OCI-M2 (cell line): ENCODE data around the gene MINDY4.

Experiments used
- DNase-seq: peaks from one replicate; lab custom pipeline; 2025; ENCODE audit not compliant: unreplicated experiment; lab: John Stamatoyannopoulos, UW

The MINDY4 gene

DNA sequence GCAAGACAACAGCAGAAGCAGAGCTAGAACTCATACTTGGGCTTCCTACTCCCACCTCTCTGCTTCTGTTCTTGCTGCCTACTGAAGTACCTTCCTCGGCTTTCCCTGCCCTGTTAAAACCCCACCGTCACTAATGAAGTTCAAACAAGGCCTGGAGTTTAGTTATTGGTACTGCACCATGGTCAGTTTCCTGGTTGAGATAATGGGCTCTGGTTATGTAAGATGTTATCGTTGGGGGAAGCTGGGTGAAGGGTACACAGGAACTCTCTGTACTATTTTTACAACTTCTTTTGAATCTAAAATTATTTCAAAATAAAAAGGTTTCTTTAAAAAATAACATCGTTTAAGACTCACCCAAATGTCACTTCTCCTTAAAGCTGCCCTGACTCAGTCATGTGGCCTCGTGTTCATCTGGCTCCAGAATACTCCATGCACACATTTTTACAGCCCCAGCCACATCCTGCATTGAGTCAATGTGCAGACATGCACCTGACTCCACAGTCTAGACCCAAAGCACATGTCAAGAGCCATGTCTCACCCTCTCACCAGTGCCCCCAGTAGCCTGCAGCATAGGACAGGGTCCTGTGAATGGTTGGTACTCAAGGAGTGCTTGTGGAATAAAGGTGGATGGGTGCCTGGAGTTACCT lies 103.6 kb downstream of the MINDY4 start:
- DNase-seq: no peak

DNA sequence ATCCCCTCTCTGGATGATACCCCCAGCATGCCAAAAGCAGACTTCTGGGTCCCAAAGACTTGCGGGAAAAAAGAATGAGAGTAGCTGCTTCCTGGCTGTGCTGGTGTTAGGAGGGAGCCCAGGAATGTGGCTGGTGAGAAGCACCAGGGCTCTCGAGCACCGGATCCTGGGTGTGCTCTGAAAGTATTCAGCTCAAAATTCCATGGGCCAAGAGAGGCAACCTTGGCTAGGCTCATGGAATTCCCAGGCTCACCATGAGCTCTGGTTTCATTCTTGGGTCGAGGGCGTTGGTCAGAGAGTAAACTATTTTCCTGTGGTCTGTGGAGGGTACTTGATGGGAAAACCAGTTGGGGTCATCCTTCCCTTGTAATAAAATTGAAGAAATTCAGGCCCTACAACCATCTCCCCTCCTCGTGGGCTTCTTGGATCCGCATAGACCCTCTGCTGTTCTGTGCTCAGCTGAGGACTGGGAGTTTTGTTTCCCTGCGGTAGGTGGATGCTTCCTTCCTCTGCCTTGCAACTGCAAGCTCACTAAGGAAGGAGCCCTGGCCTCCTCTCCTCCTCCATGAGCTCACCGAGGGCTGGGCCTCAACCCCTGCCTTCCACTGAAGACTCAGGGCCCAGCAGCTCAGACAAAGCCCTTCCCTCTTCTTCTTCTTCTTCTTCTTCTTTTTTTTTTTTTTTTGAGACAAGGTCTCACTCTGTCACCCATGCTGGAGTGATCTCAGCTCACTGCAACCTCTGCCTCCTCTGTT lies 106.0 kb downstream of the MINDY4 start:
- no peak for DNase-seq

DNA sequence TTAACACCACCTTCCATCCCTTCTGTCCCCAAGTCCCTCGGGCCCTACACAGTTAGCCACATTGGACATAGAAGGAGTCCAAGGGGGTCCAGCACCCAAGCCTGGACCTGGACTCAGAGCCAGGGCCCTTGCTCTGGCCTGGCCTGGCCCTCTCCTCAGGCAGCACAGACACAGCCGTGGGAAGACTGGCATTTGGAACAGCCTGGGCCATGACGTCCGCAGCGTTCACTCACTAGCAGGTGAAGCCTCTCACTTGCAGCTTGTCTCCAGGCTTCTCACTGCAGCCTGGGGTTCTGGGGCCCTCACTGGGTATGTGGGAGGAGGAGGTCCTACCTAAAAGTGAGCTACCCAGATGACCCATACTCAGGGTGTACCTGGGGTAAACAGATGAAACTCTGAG lies 106.8 kb downstream of the MINDY4 start:
- no peak for DNase-seq

DNA sequence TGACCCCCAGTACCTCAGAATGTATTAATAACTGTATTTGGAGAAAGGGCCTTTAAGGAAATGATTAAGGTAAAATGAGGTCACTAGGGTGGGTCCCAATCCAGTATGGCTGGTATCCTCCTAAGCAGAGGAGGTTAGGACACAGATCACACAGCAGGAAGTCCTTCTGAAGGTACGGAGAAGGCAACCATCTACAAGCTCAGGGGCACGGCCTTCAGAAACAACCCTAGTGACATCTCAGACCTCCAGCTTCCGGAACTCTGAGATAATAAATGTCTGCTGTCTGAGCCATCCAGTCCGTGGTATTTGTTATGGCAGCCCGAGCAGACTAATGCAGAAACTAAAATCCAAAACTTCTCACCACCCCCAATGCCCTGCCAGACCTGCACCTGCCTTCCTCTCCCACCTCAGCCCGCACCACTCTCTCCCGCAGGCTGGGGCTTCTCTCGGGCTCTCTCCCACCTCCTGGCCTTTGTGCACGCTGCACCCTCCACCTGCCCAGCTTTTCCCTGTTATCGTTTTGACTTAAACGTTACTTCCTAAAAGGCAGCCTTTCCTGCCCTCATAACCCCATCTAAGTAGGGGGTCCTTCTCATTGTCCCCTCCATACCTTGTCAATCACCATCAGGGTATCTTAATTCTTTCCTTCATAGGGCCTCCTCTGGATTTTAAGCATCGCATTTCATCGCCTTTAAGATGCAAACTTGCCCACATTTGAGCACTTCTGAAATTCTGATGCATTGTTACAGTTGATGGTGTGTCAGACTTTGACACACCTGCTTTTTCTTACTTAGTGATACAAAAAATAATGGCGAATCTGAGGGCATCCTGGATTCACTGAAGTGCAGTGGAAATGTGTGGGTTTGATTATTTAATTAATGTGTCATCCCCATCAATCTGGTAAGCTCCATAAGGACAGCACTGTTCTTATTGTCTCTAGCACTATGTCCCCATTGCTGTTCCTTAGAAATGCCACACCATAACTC lies 108.2 kb downstream of the MINDY4 start:
- no peak for DNase-seq

DNA sequence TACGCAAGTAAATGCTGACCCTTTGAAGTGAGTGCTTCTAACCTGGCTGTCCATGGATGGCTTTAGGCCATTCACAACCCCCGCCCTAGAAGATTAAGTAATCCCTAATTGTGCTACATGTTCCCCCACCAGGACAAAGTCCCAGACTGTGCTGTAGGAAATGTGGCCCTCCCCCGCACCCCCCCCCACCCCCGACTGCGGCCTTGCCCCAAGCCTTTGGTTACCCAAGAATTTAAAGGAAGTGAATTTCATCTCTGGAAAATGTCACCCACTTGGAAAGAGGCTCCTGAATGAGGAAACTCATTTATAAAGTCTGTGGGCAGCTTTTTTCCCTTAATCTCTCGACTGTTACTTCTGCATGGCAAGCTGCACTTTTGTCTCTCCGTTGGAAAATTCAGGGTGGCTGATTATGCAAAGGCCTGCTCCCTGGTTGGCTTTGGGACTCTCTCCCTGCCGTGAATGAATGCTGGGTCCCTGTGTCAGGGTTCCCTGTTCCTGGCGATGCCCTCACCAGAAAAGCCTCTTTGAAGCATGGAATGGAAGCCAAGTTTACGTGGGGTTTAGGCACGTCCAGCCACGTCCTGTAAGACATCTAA lies 109.0 kb downstream of the MINDY4 start:
- DNase-seq: no peak

DNA sequence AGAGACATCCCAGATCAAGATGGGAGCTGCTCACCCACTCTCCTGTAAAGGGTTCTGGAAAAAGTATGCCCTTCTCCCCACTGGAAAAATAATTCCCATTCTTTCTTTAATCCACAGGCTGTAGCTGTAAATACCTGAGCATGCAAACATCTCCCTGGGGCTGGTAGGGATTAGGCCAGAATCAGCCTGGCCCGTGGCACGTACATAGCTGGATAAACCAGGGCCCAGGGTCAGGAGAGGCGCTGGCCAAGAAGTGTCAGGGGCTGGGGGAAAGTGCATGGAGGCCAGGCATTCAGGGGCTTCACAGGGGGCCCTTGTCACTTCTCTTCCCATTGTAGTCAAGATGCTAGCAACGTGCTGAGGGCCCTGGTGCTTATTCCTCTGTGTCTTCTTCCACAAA lies 109.7 kb downstream of the MINDY4 start:
- DNase-seq: no peak

DNA sequence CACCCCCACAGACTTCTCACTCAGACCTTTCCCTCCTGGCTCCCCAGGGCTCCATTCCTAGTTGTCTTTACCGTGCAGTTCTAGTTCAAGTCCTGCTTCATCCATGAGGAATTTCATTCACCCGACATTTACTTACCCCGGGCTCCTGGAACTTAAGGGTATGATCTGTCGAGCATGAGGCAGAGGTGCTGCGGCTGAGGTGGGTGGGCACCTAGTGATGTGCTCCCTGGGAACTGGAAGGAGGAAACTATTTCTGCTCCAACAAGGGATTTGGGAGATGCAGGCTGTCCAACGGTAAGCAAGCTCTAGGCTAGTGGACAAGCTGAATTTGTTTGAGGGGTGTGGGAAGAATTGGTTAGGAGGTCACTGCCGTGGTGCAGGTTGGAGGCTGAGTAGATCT lies 110.2 kb downstream of the MINDY4 start:
- no peak for DNase-seq

DNA sequence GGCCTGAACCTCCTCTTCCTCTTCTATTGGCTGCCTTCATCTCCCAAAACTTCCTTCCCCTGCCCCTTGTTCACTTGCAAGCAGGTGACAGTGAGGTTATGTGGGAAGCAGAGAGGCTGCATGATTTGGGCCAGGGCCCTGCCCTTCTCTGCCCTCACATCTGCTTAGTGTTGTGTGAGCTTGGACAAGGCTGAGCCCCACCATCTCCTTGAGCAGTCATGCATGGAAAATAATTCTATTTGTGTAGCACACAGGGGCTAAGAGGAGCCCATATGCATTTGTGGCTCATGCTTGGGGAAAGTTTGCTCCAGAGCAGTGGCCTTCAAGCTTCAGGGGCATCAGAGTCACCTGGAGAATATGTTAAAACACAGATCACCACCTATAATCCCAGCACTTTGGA lies 113.7 kb downstream of the MINDY4 start:
- no peak for DNase-seq

DNA sequence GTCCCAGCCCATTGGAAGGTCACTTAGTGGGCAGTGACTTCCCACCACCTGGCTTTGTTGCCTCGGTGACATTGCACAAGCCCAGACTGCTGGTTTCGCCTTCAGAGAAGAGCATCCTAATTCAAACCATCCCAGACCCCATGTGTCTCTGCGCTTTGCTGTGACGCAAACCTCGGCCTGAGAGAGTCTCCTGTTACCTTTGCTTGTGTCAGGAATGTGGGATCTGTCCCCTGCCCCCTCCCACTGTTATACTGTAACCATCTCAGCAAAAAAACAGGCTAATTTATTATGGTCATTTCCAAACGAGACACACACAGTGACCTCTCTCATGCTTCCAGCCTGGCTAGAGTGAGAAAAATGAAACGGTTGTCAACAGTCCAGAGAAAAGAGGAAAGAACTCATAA lies 115.4 kb downstream of the MINDY4 start:
- DNase-seq: no peak

DNA sequence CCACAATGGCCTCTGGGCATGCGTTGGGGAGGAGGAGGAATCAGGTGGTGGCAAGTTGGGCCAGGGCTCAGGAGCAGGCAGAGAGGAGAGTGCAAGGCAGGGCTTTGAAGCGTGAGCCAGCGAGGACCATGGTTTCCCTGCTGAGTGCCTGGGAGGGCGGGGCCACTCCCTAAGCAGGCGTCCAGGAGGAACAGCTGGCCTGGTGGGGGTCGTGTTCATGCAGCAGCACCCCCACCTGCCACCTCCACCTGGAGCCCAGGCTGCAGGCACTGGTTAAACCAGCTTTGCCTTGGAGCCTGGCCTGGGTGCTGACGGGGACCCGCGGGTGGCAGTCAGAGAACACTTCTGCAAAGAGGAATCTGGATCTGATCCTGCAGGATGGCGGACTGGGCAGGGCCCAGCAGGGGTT lies 116.3 kb downstream of the MINDY4 start:
- no peak for DNase-seq

DNA sequence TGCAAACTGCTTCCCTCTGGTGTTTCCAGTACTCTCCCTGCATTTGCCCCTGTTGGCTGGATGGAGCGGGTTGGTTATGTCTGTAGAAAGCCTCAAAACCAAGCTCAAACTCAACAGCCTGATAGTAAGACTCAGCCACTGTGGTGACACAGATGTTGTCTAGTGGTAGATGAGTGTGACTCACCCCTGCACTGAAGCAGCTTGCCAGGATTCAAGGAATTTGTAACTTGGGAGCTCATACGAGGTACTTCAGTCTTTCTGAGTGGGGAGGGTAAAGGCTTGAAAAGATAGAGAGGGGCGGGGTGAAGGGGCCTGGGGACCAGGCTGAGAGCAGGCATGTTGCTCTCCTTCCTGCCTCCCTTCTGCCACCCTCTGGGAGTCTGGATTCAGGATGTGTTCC lies 117.5 kb downstream of the MINDY4 start:
- DNase-seq: no peak

DNA sequence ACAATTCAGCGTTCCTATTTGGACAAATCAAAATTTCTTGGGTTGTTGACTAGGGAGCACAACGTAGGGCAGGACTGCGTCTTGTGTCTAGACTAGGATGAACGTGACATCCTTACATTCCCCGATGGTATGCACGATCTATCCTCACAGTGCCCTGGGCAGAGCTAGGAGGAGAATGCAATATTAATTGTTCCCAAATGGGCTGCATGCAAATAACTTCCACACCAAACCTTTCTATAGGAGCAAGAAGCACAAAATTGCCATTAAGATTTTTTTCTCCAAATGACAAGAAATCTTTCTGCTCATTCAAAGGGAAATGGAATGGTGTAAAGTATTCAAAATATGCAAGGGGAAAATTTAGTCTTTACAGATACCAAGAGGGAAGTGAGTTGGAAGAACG lies 119.0 kb downstream of the MINDY4 start:
- no peak for DNase-seq

DNA sequence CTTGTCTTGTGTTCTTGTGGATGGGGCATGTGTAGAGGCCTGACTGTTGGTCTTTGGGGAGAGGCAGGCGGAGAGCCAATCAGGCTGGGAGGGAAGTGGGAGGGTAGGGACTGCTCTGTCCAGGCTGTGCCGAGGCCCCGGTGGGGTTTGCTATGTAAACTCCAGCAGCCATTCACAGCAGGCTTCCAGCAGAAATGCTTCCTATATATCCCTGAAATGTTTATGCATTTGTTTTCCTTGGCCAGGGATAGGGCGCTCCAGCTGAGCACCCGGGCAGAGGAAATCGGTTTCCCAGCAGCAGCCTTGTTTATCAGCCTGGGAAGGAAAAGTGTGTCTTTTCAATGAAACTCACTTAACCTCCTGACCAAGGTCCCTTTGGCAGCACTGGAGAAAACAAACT lies 122.1 kb downstream of the MINDY4 start:
- no peak for DNase-seq

DNA sequence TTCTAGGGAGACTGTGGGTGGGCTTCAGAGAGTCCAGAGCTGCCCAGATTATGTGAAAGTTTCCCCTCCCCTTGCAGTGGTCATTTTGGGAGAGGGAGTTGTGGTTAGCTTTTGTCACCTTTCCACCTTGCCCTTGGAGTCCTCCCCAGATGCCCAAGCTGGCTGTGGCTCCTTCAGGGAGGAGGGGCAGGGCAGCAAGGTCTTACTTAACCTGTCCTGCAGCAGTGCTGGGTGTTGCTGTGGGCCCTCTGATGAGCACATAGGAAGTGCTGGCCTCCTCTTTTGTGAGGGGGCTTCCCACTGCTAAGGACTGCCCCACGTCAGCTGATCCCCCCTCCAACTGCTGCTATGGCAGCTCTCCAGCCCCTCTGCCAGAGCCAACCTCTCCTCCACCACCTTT lies 122.8 kb downstream of the MINDY4 start:
- DNase-seq: no peak

DNA sequence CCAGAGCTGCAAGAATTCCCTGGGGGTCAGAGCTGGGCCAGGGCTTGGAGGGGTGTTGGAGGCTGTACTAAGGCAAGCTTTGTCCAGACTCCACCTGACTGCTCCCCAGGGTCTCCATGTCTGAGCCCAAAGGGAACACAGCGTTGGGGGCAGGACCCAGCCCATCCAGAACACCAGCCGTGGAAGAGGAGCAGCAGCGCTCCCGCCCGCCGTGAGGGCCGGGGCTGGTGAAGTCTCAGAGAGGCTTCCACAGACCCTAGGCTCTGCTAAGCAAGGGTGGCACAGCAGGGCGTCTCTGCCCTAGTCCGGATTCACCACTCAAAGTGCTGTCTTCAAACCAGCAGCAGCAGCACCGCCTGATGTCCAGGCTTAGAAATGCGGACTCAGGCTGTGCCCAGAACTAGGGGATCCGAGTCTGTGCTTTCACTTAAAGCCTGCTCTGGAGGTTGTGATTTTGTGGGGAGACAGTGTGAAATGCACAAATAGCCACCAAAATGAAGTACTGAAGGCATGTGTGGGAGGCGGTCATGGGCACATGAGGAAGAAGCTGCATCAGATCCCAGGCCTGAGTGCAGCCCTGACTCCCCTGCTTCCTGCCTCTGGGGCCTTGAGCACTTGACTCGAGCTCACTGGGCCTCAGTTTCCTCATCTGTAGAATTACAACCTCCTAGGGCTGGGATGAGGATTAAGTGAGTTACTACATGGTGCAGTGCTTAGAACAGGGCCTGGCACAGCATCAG lies 123.8 kb downstream of the MINDY4 start:
- no peak for DNase-seq

DNA sequence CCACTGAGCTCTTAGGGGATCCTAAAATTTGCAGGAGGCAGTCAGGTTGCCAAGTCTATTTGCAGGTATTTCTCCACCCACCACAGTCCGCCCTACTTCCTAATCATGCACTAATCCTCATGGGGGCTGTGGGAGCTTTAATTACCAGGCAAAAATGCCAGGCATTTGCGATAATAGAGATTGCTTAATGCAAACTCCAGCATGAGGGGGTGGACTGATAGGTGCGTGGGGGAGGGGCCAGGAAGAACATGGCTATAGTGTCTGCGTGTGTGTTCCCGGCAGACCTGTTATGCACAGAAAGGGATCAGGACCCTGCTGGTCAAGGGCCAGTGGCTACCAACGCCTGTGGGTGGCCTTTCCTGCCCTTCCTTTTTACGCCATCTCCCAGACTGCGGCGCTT lies 124.8 kb downstream of the MINDY4 start:
- DNase-seq: no peak

DNA sequence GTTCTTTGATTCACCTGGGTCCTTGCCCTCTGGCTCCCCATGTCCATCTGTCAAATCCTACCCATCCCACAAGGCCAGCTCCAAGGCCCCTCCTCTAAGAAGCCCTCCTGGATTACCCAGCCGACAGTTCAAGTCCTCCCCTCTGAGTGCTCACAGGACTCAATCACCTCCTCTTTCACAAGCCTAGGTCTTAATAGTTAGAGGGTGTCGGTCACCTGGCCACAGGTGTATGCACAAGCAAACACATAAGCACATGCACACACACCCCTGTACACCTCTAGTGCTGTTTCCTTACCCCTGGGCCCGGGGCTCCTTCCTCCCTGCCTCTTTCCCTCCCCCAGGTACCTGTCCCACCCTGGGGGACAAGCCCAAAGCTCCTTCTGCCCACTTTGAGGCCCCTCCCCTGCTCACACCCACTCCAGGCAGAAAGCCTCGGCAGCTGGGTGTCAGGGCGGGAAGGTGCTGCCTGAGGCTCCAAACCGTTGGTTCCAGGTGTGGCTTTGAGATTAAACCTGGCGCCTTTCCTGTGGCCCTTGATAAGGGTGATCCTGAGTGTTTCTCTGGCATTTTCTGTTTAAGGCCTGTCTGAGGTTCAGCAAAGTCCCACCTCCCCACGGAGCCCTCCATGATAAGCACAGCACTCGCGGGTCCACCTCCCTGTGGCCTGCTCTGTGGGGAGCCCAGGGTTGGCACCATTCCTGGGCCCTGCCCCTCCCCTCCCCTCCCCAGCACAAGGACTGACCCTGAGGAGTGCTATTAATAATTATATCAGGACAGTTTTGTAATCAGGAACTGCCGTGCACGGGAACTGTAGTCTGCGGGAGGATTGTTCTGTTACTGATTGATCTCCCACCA lies 125.8 kb downstream of the MINDY4 start:
- DNase-seq: no peak

DNA sequence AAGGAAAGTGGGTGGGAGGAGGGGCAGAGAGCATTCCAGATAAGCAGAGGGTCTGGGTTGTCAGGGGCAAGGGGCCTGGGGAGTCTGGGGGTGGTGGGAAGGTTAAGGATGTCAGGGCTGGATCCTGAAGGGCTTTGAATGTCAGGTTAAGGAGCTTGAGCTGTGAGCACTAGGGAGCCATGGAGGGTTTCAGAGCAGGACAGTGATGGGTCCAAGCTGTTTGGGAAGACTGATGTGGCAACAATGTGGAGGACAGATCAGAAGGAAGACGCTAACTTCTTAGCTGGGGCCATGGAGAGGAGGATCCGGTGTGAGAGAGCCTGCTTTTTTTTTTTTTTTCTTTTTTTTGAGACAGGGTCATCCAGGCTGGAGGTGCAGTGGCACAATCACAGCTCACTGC lies 126.6 kb downstream of the MINDY4 start:
- no peak for DNase-seq

DNA sequence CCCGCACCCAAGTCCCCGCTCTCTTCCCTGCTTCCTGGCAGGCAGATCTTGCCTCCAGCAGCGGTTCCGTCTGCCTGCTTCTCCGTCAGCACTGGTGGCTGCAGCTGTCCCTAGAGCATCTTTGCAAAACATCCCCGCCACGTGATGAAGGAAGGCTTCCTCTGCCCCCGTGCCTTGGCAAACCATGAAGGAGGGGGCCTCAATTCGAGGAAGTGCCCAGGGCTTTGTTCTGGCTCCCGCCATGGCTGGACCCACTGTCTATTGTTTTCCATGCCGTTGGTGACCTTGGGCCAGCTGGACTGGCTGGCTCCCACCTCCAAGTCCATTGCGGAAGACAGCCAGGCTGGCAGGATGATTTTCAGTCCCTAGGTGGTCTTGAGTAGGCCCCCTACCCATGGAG lies 127.2 kb downstream of the MINDY4 start:
- no peak for DNase-seq

DNA sequence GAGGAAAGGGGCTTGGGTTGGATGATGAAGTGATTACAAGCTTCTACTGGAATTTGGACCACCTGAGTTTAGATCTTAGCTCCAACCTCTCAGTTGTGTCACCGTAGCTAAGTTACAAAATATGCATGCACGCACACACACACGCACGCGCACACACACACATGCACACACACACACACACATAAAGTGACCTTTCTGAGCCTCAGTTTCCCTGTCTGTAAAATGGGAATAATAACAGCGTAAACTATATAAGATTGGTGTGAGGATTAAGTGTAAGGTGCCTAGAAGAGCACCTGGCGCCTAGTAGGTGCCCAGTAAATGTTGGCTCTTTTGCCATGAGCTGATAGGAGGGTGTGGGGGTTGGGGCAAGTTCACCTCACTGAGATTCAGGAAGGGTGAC lies 127.8 kb downstream of the MINDY4 start:
- no peak for DNase-seq
